Measurements from ENCODE around the gene NOTUM.
"Not testable (repeated sequence)": the region's sequence is repeated elsewhere in the genome, so short reads cannot be mapped to it uniquely, and the experiment has no call there.

Gene NOTUM

GRCh38 chr17:81955058-81955681, 5.8 kb downstream of the NOTUM start:
- TF ChIP-seq CTCF (IDR thresholded peaks at IDR 0.05; ENCODE audit: extremely low read depth, insufficient read depth, missing control alignments), result no peak
- in situ Hi-C loops (cut with MboI; ENCODE audit: low pct_unique_long_range_greater_than_20kb, low sequenced_read_pairs, unreplicated experiment), result no loop called here
- no peak for DNase-seq (ENCODE audit: low spot score)

GRCh38 chr17:81954131-81955057, 6.6 kb downstream of the NOTUM start:
- in situ Hi-C loops (cut with MboI; ENCODE audit: low pct_unique_long_range_greater_than_20kb, low sequenced_read_pairs, unreplicated experiment), result no loop called here
- DNase-seq (ENCODE audit: low spot score), result no peak
- no peak for TF ChIP-seq CTCF (IDR thresholded peaks at IDR 0.05; ENCODE audit: extremely low read depth, insufficient read depth, missing control alignments)

GRCh38 chr17:81953443-81953842, 7.5 kb downstream of the NOTUM start:
- DNase-seq (ENCODE audit: low spot score); in situ Hi-C loops (cut with MboI; ENCODE audit: low pct_unique_long_range_greater_than_20kb, low sequenced_read_pairs, unreplicated experiment): not testable (repeated sequence)
- TF ChIP-seq CTCF (IDR thresholded peaks at IDR 0.05; ENCODE audit: extremely low read depth, insufficient read depth, missing control alignments), result peak; percentile 20

- no peak for TF ChIP-seq CTCF (IDR thresholded peaks at IDR 0.05; ENCODE audit: extremely low read depth, insufficient read depth, missing control alignments)
- in situ Hi-C loops (cut with MboI; ENCODE audit: low pct_unique_long_range_greater_than_20kb, low sequenced_read_pairs, unreplicated experiment), result no loop called here
- DNase-seq (ENCODE audit: low spot score), result no peak
Observed at GRCh38 chr17:81952792-81953228, 8.2 kb downstream of the NOTUM start.

- in situ Hi-C loops (cut with MboI; ENCODE audit: low pct_unique_long_range_greater_than_20kb, low sequenced_read_pairs, unreplicated experiment), result no loop called here
- no peak for DNase-seq (ENCODE audit: low spot score)
- no peak for TF ChIP-seq CTCF (IDR thresholded peaks at IDR 0.05; ENCODE audit: extremely low read depth, insufficient read depth, missing control alignments)
Observed at GRCh38 chr17:81951785-81952684, 9.0 kb downstream of the NOTUM start.

GRCh38 chr17:81950501-81950900, 10.5 kb downstream of the NOTUM start:
- no peak for TF ChIP-seq CTCF (IDR thresholded peaks at IDR 0.05; ENCODE audit: extremely low read depth, insufficient read depth, missing control alignments)
- DNase-seq (ENCODE audit: low spot score), result no peak
- in situ Hi-C loops (cut with MboI; ENCODE audit: low pct_unique_long_range_greater_than_20kb, low sequenced_read_pairs, unreplicated experiment), result no loop called here
